ENCODE measurements around the gene TSPAN5. TPM values are rescaled to one million over a fixed set of nuclear protein-coding genes. Genes with fewer than 3 reads are reported as not detected.

TSPAN5 gene
- polyA plus RNA-seq, 1 of the 3 experiments (the other 2 are of a cell fraction) = 38.6 TPM

DNA sequence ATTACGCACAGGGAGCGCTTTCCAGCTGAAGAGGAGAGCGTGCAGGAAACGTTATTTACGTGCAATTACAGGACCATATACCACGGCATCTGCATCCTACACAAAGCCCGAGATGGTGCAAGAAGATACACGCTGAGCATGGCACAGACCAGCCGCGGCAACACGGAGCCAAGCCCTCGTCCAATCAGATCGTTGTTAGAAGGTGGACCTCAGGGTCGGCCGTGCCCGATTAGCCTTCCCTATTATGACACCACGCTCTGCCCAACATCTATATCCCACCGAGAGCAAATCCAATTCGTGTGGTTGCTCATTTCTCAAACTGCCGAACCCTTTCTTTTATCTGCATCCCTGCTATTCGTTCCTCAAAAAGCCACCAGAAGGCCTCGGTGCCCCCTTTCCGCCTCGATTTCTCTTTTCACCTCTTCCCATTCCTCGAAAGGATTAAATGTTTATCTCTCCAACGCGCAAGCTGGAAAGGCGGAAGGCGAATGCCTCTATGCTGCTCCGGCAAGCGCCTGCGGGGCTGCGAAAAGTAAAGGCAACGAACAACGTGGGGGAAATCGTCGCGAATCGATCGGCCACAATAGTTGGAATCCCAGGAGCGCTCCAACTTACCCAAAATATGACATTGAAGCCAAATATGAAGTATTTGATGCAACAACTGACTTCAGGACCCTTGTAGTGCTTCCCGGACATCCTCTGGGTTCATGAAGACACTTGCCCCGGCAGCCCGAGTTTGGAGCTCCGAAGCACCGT, 702 bp downstream of the TSPAN5 start (continued):
- TF ChIP-seq FOSL2 (IDR thresholded peaks at IDR 0.05; ENCODE audit: borderline replicate concordance, low read depth) = no peak
- TF ChIP-seq RAD21 (IDR thresholded peaks at IDR 0.05; ENCODE audit: low read length) = peak; percentile 29; the same call in 1 of the 2 replicates
- TF ChIP-seq, protein P1, sequence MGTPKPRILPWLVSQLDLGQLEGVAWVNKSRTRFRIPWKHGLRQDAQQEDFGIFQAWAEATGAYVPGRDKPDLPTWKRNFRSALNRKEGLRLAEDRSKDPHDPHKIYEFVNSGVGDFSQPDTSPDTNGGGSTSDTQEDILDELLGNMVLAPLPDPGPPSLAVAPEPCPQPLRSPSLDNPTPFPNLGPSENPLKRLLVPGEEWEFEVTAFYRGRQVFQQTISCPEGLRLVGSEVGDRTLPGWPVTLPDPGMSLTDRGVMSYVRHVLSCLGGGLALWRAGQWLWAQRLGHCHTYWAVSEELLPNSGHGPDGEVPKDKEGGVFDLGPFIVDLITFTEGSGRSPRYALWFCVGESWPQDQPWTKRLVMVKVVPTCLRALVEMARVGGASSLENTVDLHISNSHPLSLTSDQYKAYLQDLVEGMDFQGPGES (IDR thresholded peaks at IDR 0.05; ENCODE audit: low read depth, low read length) = no peak
- 0 out of 2 replicates have a peak, but pooled peaks have one; percentile 20 for TF ChIP-seq SIN3A (IDR thresholded peaks at IDR 0.05; ENCODE audit: borderline replicate concordance, low read depth, low read length)
- TF ChIP-seq TCF12 (IDR thresholded peaks at IDR 0.05) = no peak
- TF ChIP-seq JUND (IDR thresholded peaks at IDR 0.05) = no peak
- no peak for TF ChIP-seq POLR2AphosphoS5 (IDR thresholded peaks at IDR 0.05; ENCODE audit: low read depth, low read length)
- no peak for TF ChIP-seq EP300 (IDR thresholded peaks at IDR 0.05; ENCODE audit: borderline replicate concordance in 1 of 2, low read depth in 1 of 2, low read length in 1 of 2)
- TF ChIP-seq, protein P2, sequence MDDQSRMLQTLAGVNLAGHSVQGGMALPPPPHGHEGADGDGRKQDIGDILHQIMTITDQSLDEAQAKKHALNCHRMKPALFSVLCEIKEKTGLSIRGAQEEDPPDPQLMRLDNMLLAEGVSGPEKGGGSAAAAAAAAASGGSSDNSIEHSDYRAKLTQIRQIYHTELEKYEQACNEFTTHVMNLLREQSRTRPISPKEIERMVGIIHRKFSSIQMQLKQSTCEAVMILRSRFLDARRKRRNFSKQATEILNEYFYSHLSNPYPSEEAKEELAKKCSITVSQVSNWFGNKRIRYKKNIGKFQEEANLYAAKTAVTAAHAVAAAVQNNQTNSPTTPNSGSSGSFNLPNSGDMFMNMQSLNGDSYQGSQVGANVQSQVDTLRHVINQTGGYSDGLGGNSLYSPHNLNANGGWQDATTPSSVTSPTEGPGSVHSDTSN (IDR thresholded peaks at IDR 0.05) = no peak
- TF ChIP-seq MXI1 (IDR thresholded peaks at IDR 0.05; ENCODE audit: low read depth, low read length) = peak; percentile 90
- no peak for TF ChIP-seq NRF1 (IDR thresholded peaks at IDR 0.05; ENCODE audit: low read depth, low read length)
- TF ChIP-seq SMC3 (IDR thresholded peaks at IDR 0.05; ENCODE audit: low read depth, low read length) = no peak
- peak; percentile 60; the same call in 1 of the 2 replicates for TF ChIP-seq RFX5 (IDR thresholded peaks at IDR 0.05; ENCODE audit: low read length)
- no peak for TF ChIP-seq TAF1 (IDR thresholded peaks at IDR 0.05; ENCODE audit: borderline replicate concordance, low read depth, low read length)
- TF ChIP-seq, protein P3, sequence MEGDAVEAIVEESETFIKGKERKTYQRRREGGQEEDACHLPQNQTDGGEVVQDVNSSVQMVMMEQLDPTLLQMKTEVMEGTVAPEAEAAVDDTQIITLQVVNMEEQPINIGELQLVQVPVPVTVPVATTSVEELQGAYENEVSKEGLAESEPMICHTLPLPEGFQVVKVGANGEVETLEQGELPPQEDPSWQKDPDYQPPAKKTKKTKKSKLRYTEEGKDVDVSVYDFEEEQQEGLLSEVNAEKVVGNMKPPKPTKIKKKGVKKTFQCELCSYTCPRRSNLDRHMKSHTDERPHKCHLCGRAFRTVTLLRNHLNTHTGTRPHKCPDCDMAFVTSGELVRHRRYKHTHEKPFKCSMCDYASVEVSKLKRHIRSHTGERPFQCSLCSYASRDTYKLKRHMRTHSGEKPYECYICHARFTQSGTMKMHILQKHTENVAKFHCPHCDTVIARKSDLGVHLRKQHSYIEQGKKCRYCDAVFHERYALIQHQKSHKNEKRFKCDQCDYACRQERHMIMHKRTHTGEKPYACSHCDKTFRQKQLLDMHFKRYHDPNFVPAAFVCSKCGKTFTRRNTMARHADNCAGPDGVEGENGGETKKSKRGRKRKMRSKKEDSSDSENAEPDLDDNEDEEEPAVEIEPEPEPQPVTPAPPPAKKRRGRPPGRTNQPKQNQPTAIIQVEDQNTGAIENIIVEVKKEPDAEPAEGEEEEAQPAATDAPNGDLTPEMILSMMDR (IDR thresholded peaks at IDR 0.05) = no peak
- no peak for TF ChIP-seq TEAD4 (IDR thresholded peaks at IDR 0.05; ENCODE audit: borderline replicate concordance, insufficient read depth)
- no peak for TF ChIP-seq YY1 (IDR thresholded peaks at IDR 0.05; ENCODE audit: low read depth)

DNA sequence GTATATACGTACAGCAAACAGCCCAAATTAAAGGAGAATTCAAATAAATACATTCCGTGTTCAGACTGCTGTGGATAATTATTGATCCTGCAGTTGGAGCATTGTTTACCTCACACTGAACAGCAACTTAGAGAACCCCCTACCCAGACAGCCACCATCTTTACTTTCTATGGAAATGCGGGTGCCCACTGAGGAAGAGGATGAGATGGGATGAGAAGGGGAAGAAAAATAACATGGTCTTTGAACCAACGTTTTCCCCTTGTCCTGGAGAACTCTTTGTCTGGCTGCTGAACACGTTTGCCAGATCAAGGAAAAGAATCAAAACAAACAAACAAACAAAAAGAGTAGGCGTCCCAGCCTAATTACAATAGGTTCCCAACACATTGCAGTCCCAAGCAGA, 1.5 kb downstream of the TSPAN5 start:
- Histone ChIP-seq H3K36me3 (replicated peaks in 1 of 2; ENCODE audit: control insufficient read depth in 1 of 2, insufficient read depth in 2 of 2, low read length in 1 of 2) (no peaks in the 10 kb centered on the region), H3K27me3 (ENCODE audit: insufficient read depth) (no peaks in the 10 kb centered on the region), H3K4me3 (ENCODE audit: low read depth in 2 of 2, low read length in 1 of 2) (peak overlapping the region; percentile 96), H3K9me3 (no peaks in the 10 kb centered on the region), H3K79me2 (ENCODE audit: insufficient read depth) (peaks cover 68% of the 10 kb centered on the region), H4K20me1 (ENCODE audit: insufficient read depth) (no peaks in the 10 kb centered on the region), H3K4me2 (peak overlapping the region; percentile 92), H2AFZ (ENCODE audit: low read depth) (no peak overlapping the region), H3K27ac (ENCODE audit: low read depth in 2 of 2, low read length in 1 of 2) (peak overlapping the region in 1 of 2 experiments; percentile 99; a peak in 2 of 4 replicates), H3K4me1 (ENCODE audit: control insufficient read depth in 1 of 2, insufficient read depth in 2 of 2, low read depth in 1 of 2, low read length in 1 of 2) (peaks cover 19 to 39% of the 10 kb centered on the region in 2 experiments), H3K9me2 (no peaks in the 10 kb centered on the region), H3K9ac (peak overlapping the region; percentile 96), H3F3A (replicated peaks; ENCODE audit: insufficient read depth) (peaks cover 55% of the 10 kb centered on the region)
- 18% methylated on average over 6 of the region's 6 CpGs for WGBS (ENCODE audit: low lambda C conversion rate)
- POLR2A ChIA-PET = no interaction called here
- DNase-seq = no peak
- CTCF ChIA-PET = interaction anchor here (1.7 kb wide), 1 partner anchor 9 kb away, joined by 4 read pairs; no protein-coding TSS in a partner anchor
- no peak for TF ChIP-seq USF2 (IDR thresholded peaks at IDR 0.05; ENCODE audit: borderline replicate concordance, low read depth, low read length)
- no peak for TF ChIP-seq ELF1 (IDR thresholded peaks at IDR 0.05)
- no peak for TF ChIP-seq MXI1 (IDR thresholded peaks at IDR 0.05; ENCODE audit: low read depth, low read length)
- TF ChIP-seq USF1 (IDR thresholded peaks at IDR 0.05; ENCODE audit: borderline replicate concordance, low read depth) = no peak
- no peak for TF ChIP-seq TAF1 (IDR thresholded peaks at IDR 0.05; ENCODE audit: borderline replicate concordance, low read depth, low read length)
- TF ChIP-seq NFIC (IDR thresholded peaks at IDR 0.05; ENCODE audit: borderline replicate concordance) = no peak
- no peak for TF ChIP-seq POLR2AphosphoS5 (IDR thresholded peaks at IDR 0.05; ENCODE audit: low read depth, low read length)
- TF ChIP-seq, protein P3 (IDR thresholded peaks at IDR 0.05) = no peak

Data from SK-N-SH (cell line).